Subcutaneous adipose tissue (tissue), 4 donors: ENCODE data around the gene RSPH6A. TPM values are rescaled to one million over a fixed set of nuclear protein-coding genes. Genes with fewer than 3 reads are reported as not detected.

Source experiments
- CTCF ChIP-seq: fragments of 450-650 bp; IDR thresholded peaks from one replicate; pipeline ENCODE4 v1.5.1; 2016; ENCODE audit warnings: low read depth, mild to moderate bottlenecking, control low read depth, antibody characterized with exemption, moderate library complexity
- total RNA-seq, 4 donors: library from RNA; depleted of rRNA; stranded (reverse); fragments of >200 nt; gene quantifications; one replicate each; pipeline ENCODE4 v1.1.0, GENCODE V29; 2016

The RSPH6A gene
- total RNA-seq, 4 donors from 2014 or later: not detected

GRCh38 chr19:45812297-45812696, 2.8 kb downstream of the RSPH6A start:
- no peak for TF ChIP-seq CTCF

GRCh38 chr19:45809643-45810159, 5.4 kb downstream of the RSPH6A start:
- TF ChIP-seq CTCF: no peak

GRCh38 chr19:45805719-45806118, 9.4 kb downstream of the RSPH6A start:
- TF ChIP-seq CTCF: no peak

GRCh38 chr19:45804959-45805230, 10.2 kb downstream of the RSPH6A start:
- TF ChIP-seq CTCF: no peak

GRCh38 chr19:45804140-45804958, 10.8 kb downstream of the RSPH6A start:
- no peak for TF ChIP-seq CTCF

- no peak for TF ChIP-seq CTCF
These were observed 13.4 kb downstream of the RSPH6A start for GRCh38 chr19:45801603-45802175.

- TF ChIP-seq CTCF: no peak
These were observed 15.0 kb downstream of the RSPH6A start for GRCh38 chr19:45800070-45800553.
